GM12872 (cell line): ENCODE data around the gene COPG2.

Experiments used
- CTCF ChIP-seq: IDR thresholded peaks from 3 replicates; pipeline ENCODE4 v1.5.1; 2011; ENCODE audit warnings: low read depth, mild to moderate bottlenecking, low read length, moderate library complexity; ENCODE audit not compliant: insufficient read depth

Gene COPG2

DNA sequence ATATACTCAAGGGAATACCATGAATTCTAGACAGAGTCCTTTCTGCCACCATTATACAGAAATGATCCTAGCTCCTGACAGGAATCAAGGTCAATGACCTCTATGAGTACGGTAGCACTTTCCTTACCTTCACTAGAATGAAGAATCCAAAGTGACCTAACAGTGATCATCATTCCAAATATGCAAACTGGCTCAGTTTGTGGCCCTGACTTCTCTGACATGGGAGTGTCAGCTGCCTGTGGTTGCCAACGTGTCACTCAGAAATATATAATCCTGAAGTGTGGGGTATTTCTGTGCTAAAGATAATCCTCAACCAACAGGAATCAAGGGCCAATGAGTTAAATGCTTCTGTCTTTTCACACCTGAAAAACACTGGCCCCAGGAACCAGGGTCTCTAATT lies 45.7 kb downstream of the COPG2 start:
- no peak for TF ChIP-seq CTCF

- no peak for TF ChIP-seq CTCF
Measured at GRCh38 chr7:130615583-130615982, 53.0 kb downstream of the COPG2 start.

DNA sequence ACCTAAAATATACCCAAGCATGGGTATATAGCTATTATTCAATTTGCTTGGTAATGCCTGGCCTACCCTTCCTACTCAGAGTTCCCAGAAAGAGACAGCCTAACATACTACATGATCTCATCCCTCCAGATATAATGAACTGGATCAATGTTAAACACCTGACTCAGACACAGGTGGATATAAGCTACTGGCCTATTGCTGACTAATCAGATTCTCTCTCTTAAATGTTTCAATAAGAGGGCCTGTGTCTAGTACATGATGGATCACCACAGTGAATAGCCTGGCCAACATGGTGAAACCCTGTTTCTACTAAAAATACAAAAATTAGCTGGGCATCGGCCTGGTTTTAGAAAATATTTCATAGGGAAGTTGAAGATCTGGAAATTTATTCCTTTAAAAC lies 54.1 kb downstream of the COPG2 start:
- TF ChIP-seq CTCF = no peak

GRCh38 chr7:130611218-130611617 lies 57.3 kb downstream of the COPG2 start:
- TF ChIP-seq CTCF = no peak

- TF ChIP-seq CTCF = no peak
Measured at GRCh38 chr7:130606161-130606560, 62.4 kb downstream of the COPG2 start.

GRCh38 chr7:130598056-130598455 lies 70.5 kb downstream of the COPG2 start:
- TF ChIP-seq CTCF = no peak

- TF ChIP-seq CTCF = no peak
Measured at GRCh38 chr7:130595986-130596385, 72.6 kb downstream of the COPG2 start.

GRCh38 chr7:130593033-130593432 lies 75.5 kb downstream of the COPG2 start:
- no peak for TF ChIP-seq CTCF
